GM12878 (cell line): Measurements from ENCODE around the gene APOC4. TPM values are rescaled to one million over a fixed set of nuclear protein-coding genes. Genes with fewer than 3 reads are reported as not detected.
A peak's percentile ranks its signal among the peaks of the same experiment; 100 is the strongest.

ENCODE experiments used
- ATAC-seq: fragments of 200-7000 bp; cut with Tn5 transposase; 3 replicates; pipeline ENCODE4 v1.9.1; 2020; ENCODE audit warnings: mild to moderate bottlenecking, moderate library complexity
- BruUV-seq: library from RNA; stranded (reverse); fragments of 400-500 nt; replicated peaks from 2 replicates; lab custom pipeline; 2021; lab: Mats Ljungman, UMichigan
- CTCF ChIA-PET: fragments of 300-600 bp; sonication (Branson Sonifier 250); formaldehyde crosslinking; extraction: SDS; loops from one replicate; lab custom pipeline; 2021; ENCODE audit warnings: inconsistent platforms; lab: Yijun Ruan, JAX
- POLR2A ChIA-PET: fragments of 350-600 bp; formaldehyde crosslinking; extraction: SDS; loops from one replicate; lab custom pipeline; 2021; ENCODE audit warnings: inconsistent platforms; lab: Charles Lee
- RAD21 ChIA-PET: fragments of 300-600 bp; sonication (Branson Sonifier 250); formaldehyde crosslinking; loops from one replicate; lab custom pipeline; 2023; ENCODE audit warnings: antibody characterized with exemption; ENCODE audit not compliant: unreplicated experiment; lab: Charles Lee
- SMC1A ChIA-PET: fragments of 300-600 bp; sonication (Branson Sonifier 250); formaldehyde crosslinking; loops from one replicate; lab custom pipeline; 2023; ENCODE audit not compliant: unreplicated experiment, uncharacterized antibody; lab: Charles Lee
- DNase-seq: peaks from one replicate; pipeline ENCODE4 v3.0.0-alpha.2; 2011; ENCODE audit warnings: low read depth, low spot score
- FAIRE-seq: peaks from 3 replicates; lab custom pipeline; 2011; peaks lifted over from hg19 to GRCh38; lab: Jason Lieb, UNC
- H2AFZ ChIP-seq: 2 replicates; pipeline ENCODE4 v1.6.0; 2011; ENCODE audit warnings: low read depth, low read length, control low read depth; ENCODE audit not compliant: control insufficient read depth
- H3K27ac ChIP-seq: 2 replicates; pipeline ENCODE4 v1.5.1; 2011; ENCODE audit warnings: control low read depth; ENCODE audit not compliant: control insufficient read depth, insufficient read depth
- H3K27me3 ChIP-seq, 2 experiments: replicated peaks in 1 of 2; 2 replicates each; pipeline versions ENCODE4 v1.6.0 to v1.6.1; 2011; ENCODE audit warnings: low read length in 1 of 2; ENCODE audit not compliant: control insufficient read depth in 2 of 2, insufficient read depth in 2 of 2
- H3K36me3 ChIP-seq, 2 experiments: 2 replicates each; pipeline ENCODE4 v1.5.1; 2011; ENCODE audit warnings: low read length in 1 of 2; ENCODE audit not compliant: control insufficient read depth in 2 of 2, insufficient read depth in 2 of 2
- H3K4me1 ChIP-seq: 2 replicates; pipeline ENCODE4 v1.6.1; 2011; ENCODE audit warnings: mild to moderate bottlenecking, low read length, moderate library complexity, mixed read lengths; ENCODE audit not compliant: control insufficient read depth, insufficient read depth
- H3K4me2 ChIP-seq: 2 replicates; pipeline ENCODE4 v1.6.0; 2011; ENCODE audit warnings: control low read depth; ENCODE audit not compliant: control insufficient read depth, insufficient read depth
- H3K4me3 ChIP-seq: fragments of 200-600 bp; sonication (generic); 2 replicates; pipeline ENCODE4 v1.5.1; 2016
- H3K79me2 ChIP-seq: 2 replicates; pipeline ENCODE4 v1.6.0; 2011; ENCODE audit warnings: low read length; ENCODE audit not compliant: control insufficient read depth, insufficient read depth
- H3K9ac ChIP-seq: 2 replicates; pipeline ENCODE4 v1.8.0; 2011; ENCODE audit warnings: low read length, control low read depth, mixed read lengths; ENCODE audit not compliant: control insufficient read depth, insufficient read depth
- H3K9me3 ChIP-seq: replicated peaks from 3 replicates; pipeline ENCODE4 v1.5.1; 2011; ENCODE audit warnings: mild to moderate bottlenecking, low read length; ENCODE audit not compliant: control insufficient read depth, insufficient read depth
- H4K20me1 ChIP-seq: 2 replicates; pipeline ENCODE4 v1.6.0; 2011; ENCODE audit not compliant: control insufficient read depth, insufficient read depth
- BCL3 ChIP-seq: IDR thresholded peaks from 2 replicates; pipeline ENCODE4 v1.6.1; 2011; ENCODE audit warnings: borderline replicate concordance, low read depth, mild to moderate bottlenecking, moderate library complexity, low read length; ENCODE audit not compliant: insufficient read depth, poor library complexity, severe bottlenecking
- BRCA1 ChIP-seq: IDR thresholded peaks from 2 replicates; pipeline ENCODE4 v1.6.1; 2011; ENCODE audit warnings: low read depth, low read length, improper control_type of control experiment
- CHD2 ChIP-seq: IDR thresholded peaks from 2 replicates; pipeline ENCODE4 v1.6.1; 2011; ENCODE audit warnings: low read depth, low read length, improper control_type of control experiment, borderline replicate concordance
- EED ChIP-seq: sonication (generic); IDR thresholded peaks from 2 replicates; pipeline ENCODE4 v1.6.1; 2016; ENCODE audit warnings: antibody characterized with exemption, low read depth
- MYB ChIP-seq: fragments of 150-350 bp; IDR thresholded peaks from 2 replicates; pipeline ENCODE4 v1.6.1; 2014; ENCODE audit warnings: mild to moderate bottlenecking, low read depth, low read length, borderline replicate concordance
- SMC3 ChIP-seq: IDR thresholded peaks from 2 replicates; pipeline ENCODE4 v1.6.1; 2011; ENCODE audit warnings: low read length, improper control_type of control experiment, borderline replicate concordance
- STAT1 ChIP-seq: fragments of 450-650 bp; conservative IDR thresholded peaks from 2 replicates; pipeline ENCODE4 v1.6.1; 2014; ENCODE audit warnings: antibody characterized with exemption, mild to moderate bottlenecking
- TARDBP ChIP-seq: IDR thresholded peaks from 2 replicates; pipeline ENCODE4 v1.6.1; 2016; ENCODE audit warnings: borderline replicate concordance
- USF1 ChIP-seq: IDR thresholded peaks from 2 replicates; pipeline ENCODE4 v1.6.1; 2011; ENCODE audit warnings: borderline replicate concordance, low read depth, mild to moderate bottlenecking, moderate library complexity, mixed read lengths, low read length; ENCODE audit not compliant: insufficient read depth; ENCODE audit errors: extremely low read length
- ZNF687 ChIP-seq: fragments of 450-650 bp; IDR thresholded peaks from 2 replicates; pipeline ENCODE4 v1.6.1; 2017; ENCODE audit warnings: mild to moderate bottlenecking, moderate library complexity
- WGBS: methylation state at CpG from one replicate; pipeline ENCODE4 v1.1.6; 2016; ENCODE audit warnings: low lambda C conversion rate; ENCODE audit not compliant: insufficient replicate concordance, insufficient coverage; ENCODE audit errors: missing lambda C conversion rate; 5-methylcytosine and 5-hydroxymethylcytosine counted together
- in situ Hi-C: fragments of 300-500 bp; cut with MboI; formaldehyde crosslinking; loops from 9 replicates; pipeline ENCODE4 v1.14.3; 2018; ENCODE audit warnings: mixed read lengths
- intact Hi-C: fragments of 100-400 bp; cut with micrococcal nuclease; formaldehyde crosslinking; loops from one replicate; pipeline ENCODE4 v1.14.2; 2022; ENCODE audit not compliant: unreplicated experiment
- polyA plus RNA-seq, 11 experiments: library from polyadenylated mRNA; depleted of rRNA in 4 of 11; unstranded in 6 of 11; stranded (reverse) in 5 of 11; fragments of >200 nt; fragmentation: Nextera tagmentation in 4 of 11; fragmentation: Illumina TruSeq in 1 of 11; extraction: Ambion mirVana in 4 of 11; extraction: Trizol in 1 of 11; gene quantifications; 1 replicate in 1 of 11; 2 replicates in 10 of 11; pipeline versions ENCODE4 v1.2.1 to v1.2.3, GENCODE V29; 2011 to 2016; ENCODE audit warnings: inconsistent platforms in 2 of 11, missing spikeins in 2 of 11, low read depth in 1 of 11
- total RNA-seq, 4 experiments: library from RNA; depleted of rRNA in 3 of 4; stranded (reverse); fragments of >200 nt in 3 of 4; fragmentation: Illumina TruSeq in 1 of 4; extraction: Trizol in 1 of 4; gene quantifications; 2 replicates each; pipeline versions ENCODE4 v1.2.1 to v1.2.3, GENCODE V29; 2013 to 2021

Gene APOC4
- total and polyA plus RNA-seq, 10 of the 15 experiments (the other 5 are each of a cell fraction or from before 2014, with no cell fraction given), result not detected

- Histone ChIP-seq H3K4me2 (no peak overlapping the region), H3K9me3 (no peaks in the 10 kb centered on the region), H3K36me3 (no peaks in the 10 kb centered on the region), H2AFZ (no peak overlapping the region), H3K9ac (no peak overlapping the region), H3K79me2 (no peaks in the 10 kb centered on the region), H3K4me3 (no peak overlapping the region), H3K4me1 (peaks cover 6% of the 10 kb centered on the region), H3K27me3 (no peaks in the 10 kb centered on the region), H4K20me1 (no peaks in the 10 kb centered on the region), H3K27ac (no peak overlapping the region)
- FAIRE-seq (no peak), ATAC-seq (no peak), DNase-seq (no peak)
- TF ChIP-seq MYB (no peak), BRCA1 (no peak), USF1 (peak; percentile 8)
- SMC1A ChIA-PET, result interaction anchor here (1.1 kb wide), 1 partner anchor 111 kb away, joined by 3 read pairs; no protein-coding TSS in a partner anchor
- 52% methylated on average over 5 of the region's 5 CpGs for WGBS
- no TSS peak for BruUV-seq
- in situ Hi-C loops, result no loop called here
- RAD21 ChIA-PET, result no interaction called here
- CTCF ChIA-PET, result interaction anchor here (1.0 to 1.2 kb wide), 3 partner anchors 32 to 45 kb away, joined by 3 to 4 read pairs (median 3); no protein-coding TSS in a partner anchor
- intact Hi-C loops, result no loop called here
- POLR2A ChIA-PET, result no interaction called here
Observed at GRCh38 chr19:44948237-44948636, 6.2 kb downstream of the APOC4 start.

GRCh38 chr19:44948763-44949374 lies 6.8 kb downstream of the APOC4 start:
- H3K9me3 ChIP-seq, result no peaks in the 10 kb centered on the region
- intact Hi-C loops (no loop called here), in situ Hi-C loops (no loop called here)
- H3K4me1 ChIP-seq, result peaks cover 8% of the 10 kb centered on the region
- no TSS peak for BruUV-seq
- no peak overlapping the region for H3K4me2 ChIP-seq
- POLR2A ChIA-PET, result no interaction called here
- H3K27ac ChIP-seq, result no peak overlapping the region
- no peak overlapping the region for H3K4me3 ChIP-seq
- DNase-seq (no peak), FAIRE-seq (no peak), ATAC-seq (no peak)
- no peaks in the 10 kb centered on the region for H3K27me3 ChIP-seq
- H3K36me3 ChIP-seq, result no peaks in the 10 kb centered on the region
- RAD21 ChIA-PET, result no interaction called here
- no peak overlapping the region for H3K9ac ChIP-seq
- SMC1A ChIA-PET, result interaction anchor here (1.1 kb wide), 1 partner anchor 111 kb away, joined by 3 read pairs; no protein-coding TSS in a partner anchor
- 62% methylated on average over 4 of the region's 5 CpGs for WGBS
- CTCF ChIA-PET, result interaction anchor here (1.0 to 1.8 kb wide), 4 partner anchors 33 to 111 kb away, joined by 3 to 4 read pairs (median 3); no protein-coding TSS in a partner anchor
- no peaks in the 10 kb centered on the region for H4K20me1 ChIP-seq
- H3K79me2 ChIP-seq, result no peaks in the 10 kb centered on the region; the same call in 1 of the 2 replicates
- H2AFZ ChIP-seq, result no peak overlapping the region
- TF ChIP-seq EED (no peak), SMC3 (no peak), TARDBP (no peak), CHD2 (no peak), BCL3 (no peak), ZNF687 (no peak), STAT1 (no peak)
